Caco-2 (cell line): Measurements from ENCODE around the gene SLC19A1. TPM values are rescaled to one million over a fixed set of nuclear protein-coding genes. Genes with fewer than 3 reads are reported as not detected.
"Not testable (repeated sequence)": the region's sequence is repeated elsewhere in the genome, so short reads cannot be mapped to it uniquely, and the experiment has no call there.

Experiments
- BruUV-seq: library from RNA; stranded (reverse); fragments of 400-500 nt; replicated peaks from 2 replicates; lab custom pipeline; 2021; lab: Mats Ljungman, UMichigan
- CTCF ChIA-PET: fragments of 300-600 bp; sonication (Branson Sonifier 250); formaldehyde crosslinking; loops from one replicate; lab custom pipeline; 2022; ENCODE audit warnings: antibody characterized with exemption; lab: Charles Lee
- POLR2A ChIA-PET: fragments of 300-600 bp; sonication (Branson Sonifier 250); formaldehyde crosslinking; loops from one replicate; lab custom pipeline; 2022; ENCODE audit warnings: antibody characterized with exemption; lab: Charles Lee
- DNase-seq, 2 experiments: peaks; one replicate each; pipeline versions ENCODE4 v3.0.0 to v3.0.0-alpha.2; 2020 to 2022
- H3K27me3 ChIP-seq: replicated peaks from 2 replicates; pipeline ENCODE4 v1.6.0; 2011; ENCODE audit warnings: low read length; ENCODE audit not compliant: control insufficient read depth, insufficient read depth
- H3K36me3 ChIP-seq: 2 replicates; pipeline ENCODE4 v1.5.1; 2011; ENCODE audit warnings: low read length; ENCODE audit not compliant: control insufficient read depth, insufficient read depth
- H3K4me1 ChIP-seq: fragments of 250-450 bp; sonication (Bioruptor Pico); 2 replicates; pipeline ENCODE4 v1.5.1; 2020; ENCODE audit warnings: mild to moderate bottlenecking
- H3K4me3 ChIP-seq: 2 replicates; pipeline ENCODE4 v1.5.1; 2011; ENCODE audit warnings: low read depth, mild to moderate bottlenecking, control low read depth, low read length
- H3K9me3 ChIP-seq: fragments of 250-450 bp; sonication (Bioruptor Pico); 2 replicates; pipeline ENCODE4 v1.5.1; 2020; ENCODE audit warnings: mild to moderate bottlenecking, moderate library complexity
- H3K27ac Mint-ChIP-seq: one replicate; pipeline ENCODE4 v1.8.0; 2022; ENCODE audit warnings: mixed read lengths; ENCODE audit not compliant: unreplicated experiment
- H3K27me3 Mint-ChIP-seq: one replicate; pipeline ENCODE4 v1.8.0; 2022; ENCODE audit warnings: mixed read lengths; ENCODE audit not compliant: insufficient read depth, unreplicated experiment
- H3K36me3 Mint-ChIP-seq: one replicate; pipeline ENCODE4 v1.8.0; 2022; ENCODE audit warnings: mild to moderate bottlenecking, mixed read lengths; ENCODE audit not compliant: insufficient read depth, unreplicated experiment
- H3K4me1 Mint-ChIP-seq: one replicate; pipeline ENCODE4 v1.8.0; 2022; ENCODE audit warnings: low read depth, mixed read lengths; ENCODE audit not compliant: unreplicated experiment
- H3K4me3 Mint-ChIP-seq: one replicate; pipeline ENCODE4 v1.8.0; 2022; ENCODE audit warnings: mild to moderate bottlenecking, moderate library complexity, mixed read lengths; ENCODE audit not compliant: unreplicated experiment
- H3K9me3 Mint-ChIP-seq: one replicate; pipeline ENCODE4 v1.8.0; 2022; ENCODE audit warnings: mixed read lengths; ENCODE audit not compliant: unreplicated experiment
- CTCF ChIP-seq, 2 experiments: fragments of 200-600 bp in 1 of 2; IDR thresholded peaks; 1 replicate in 1 of 2; 2 replicates in 1 of 2; pipeline versions ENCODE4 v1.5.1 to v1.8.0; 2011 to 2022; ENCODE audit warnings: antibody characterized with exemption in 1 of 2, control low read depth in 1 of 2, inconsistent platforms in 1 of 2, low read depth in 1 of 2, low read length in 1 of 2, mild to moderate bottlenecking in 1 of 2, moderate library complexity in 1 of 2; ENCODE audit not compliant: insufficient read depth in 1 of 2, severe bottlenecking in 1 of 2, unreplicated experiment in 1 of 2
- intact Hi-C: fragments of 100-400 bp; cut with micrococcal nuclease; formaldehyde crosslinking; loops from one replicate; pipeline ENCODE4 v1.10.0; 2022; ENCODE audit not compliant: unreplicated experiment
- total RNA-seq: library from RNA; stranded (reverse); gene quantifications from 2 replicates; pipeline ENCODE4 v1.2.3, GENCODE V29; 2022

The SLC19A1 gene
- total RNA-seq, 1 experiment from 2014 or later: 45.4 TPM

- Histone ChIP-seq H3K4me3 (no peak overlapping the region), H3K36me3 (no peaks in the 10 kb centered on the region; the same call in 1 of the 2 replicates), H3K9me3 (no peaks in the 10 kb centered on the region), H3K27me3 (no peaks in the 10 kb centered on the region), H3K4me1 (peaks cover 6% of the 10 kb centered on the region; the same call in 1 of the 2 replicates)
- no peak overlapping the region for H3K4me3 Mint-ChIP-seq
- H3K27me3 Mint-ChIP-seq: no peaks in the 10 kb centered on the region
- H3K36me3 Mint-ChIP-seq: peaks cover 65% of the 10 kb centered on the region
- H3K27ac Mint-ChIP-seq: no peak overlapping the region
- BruUV-seq: no TSS peak
- peak in 1 of 2 experiments; percentile 21 for DNase-seq
- intact Hi-C loops: no loop called here
- TF ChIP-seq CTCF (IDR thresholded peaks at IDR 0.05; ENCODE audit: insufficient read depth in 1 of 2, low read depth in 1 of 2, low read length in 1 of 2, severe bottlenecking in 1 of 2, unreplicated experiment in 1 of 2): no peak
- H3K4me1 Mint-ChIP-seq: peaks cover 12% of the 10 kb centered on the region
- POLR2A ChIA-PET: no interaction called here
- H3K9me3 Mint-ChIP-seq: peaks cover 4% of the 10 kb centered on the region
- CTCF ChIA-PET: interaction anchor here (0.5 kb wide), 1 partner anchor 82 kb away, joined by 3 read pairs; no protein-coding TSS in a partner anchor
Observed at GRCh38 chr21:45504516-45505415, 37.5 kb downstream of the SLC19A1 start.

- ChIA-PET CTCF (interaction anchor here (0.5 kb wide), 1 partner anchor 81 kb away, joined by 3 read pairs; no protein-coding TSS in a partner anchor), POLR2A (no interaction called here)
- intact Hi-C loops: no loop called here
- Mint-ChIP-seq H3K4me1 (peaks cover 17% of the 10 kb centered on the region), H3K36me3 (peaks cover 66% of the 10 kb centered on the region), H3K27me3 (no peaks in the 10 kb centered on the region), H3K27ac (no peak overlapping the region), H3K4me3 (no peak overlapping the region), H3K9me3 (peaks cover 11% of the 10 kb centered on the region)
- no TSS peak for BruUV-seq
- no peak for TF ChIP-seq CTCF (IDR thresholded peaks at IDR 0.05; ENCODE audit: insufficient read depth in 1 of 2, low read depth in 1 of 2, low read length in 1 of 2, severe bottlenecking in 1 of 2, unreplicated experiment in 1 of 2)
- H3K9me3 ChIP-seq: no peaks in the 10 kb centered on the region
- no peaks in the 10 kb centered on the region; the same call in 1 of the 2 replicates for H3K36me3 ChIP-seq
- H3K27me3 ChIP-seq: no peaks in the 10 kb centered on the region
- no peak overlapping the region for H3K4me3 ChIP-seq
- H3K4me1 ChIP-seq: peaks cover 6% of the 10 kb centered on the region; the same call in 1 of the 2 replicates
- DNase-seq: peak in 1 of 2 experiments; percentile 20
Observed at GRCh38 chr21:45504021-45504515, 38.2 kb downstream of the SLC19A1 start.

GRCh38 chr21:45503226-45503625 lies 39.0 kb downstream of the SLC19A1 start:
- intact Hi-C loops: not testable (repeated sequence)

More at GRCh38 chr21:45503226-45503625, 39.0 kb downstream of the SLC19A1 start:
- H3K4me1 ChIP-seq, CTCF ChIA-PET, H3K4me3 ChIP-seq, H3K36me3 ChIP-seq, H3K27me3 Mint-ChIP-seq, DNase-seq, BruUV-seq, H3K27ac Mint-ChIP-seq, H3K4me3 Mint-ChIP-seq, H3K9me3 ChIP-seq, POLR2A ChIA-PET, H3K27me3 ChIP-seq: not testable (repeated sequence)
- H3K36me3 Mint-ChIP-seq: peaks cover 66% of the 10 kb centered on the region
- H3K4me1 Mint-ChIP-seq: peaks cover 10% of the 10 kb centered on the region
- peaks cover 13% of the 10 kb centered on the region for H3K9me3 Mint-ChIP-seq
